Measurements from ENCODE around the gene TMA7. TPM values are rescaled to one million over a fixed set of nuclear protein-coding genes. Genes with fewer than 3 reads are reported as not detected.
A peak's percentile ranks its signal among the peaks of the same experiment; 100 is the strongest.
"Not testable (repeated sequence)": the region's sequence is repeated elsewhere in the genome, so short reads cannot be mapped to it uniquely, and the experiment has no call there.

Gene TMA7
- total RNA-seq, 2 experiments from 2014 or later = 318 to 323 TPM

- DNase-seq = no peak
- Mint-ChIP-seq H3K27me3 (no peaks in the 10 kb centered on the region), H3K4me1 (ENCODE audit: low read depth) (peaks cover 53% of the 10 kb centered on the region), H3K4me3 (peak overlapping the region; percentile 79), H3K9me3 (no peaks in the 10 kb centered on the region), H3K27ac (peak overlapping the region; percentile 98), H3K36me3 (peaks cover 10% of the 10 kb centered on the region)
- ChIA-PET POLR2A (interaction anchor here (0.7 to 2.4 kb wide), 10 partner anchors 9 to 549 kb away, joined by 3 to 14 read pairs (median 4); partner anchors contain the start of genes ATRIP, CCDC51, NDUFAF3 and SLC26A6), CTCF (interaction anchor here (0.6 to 5.9 kb wide), 19 partner anchors 12 to 357 kb away, joined by 3 to 40 read pairs (median 4); partner anchors contain the start of genes CCDC51, PFKFB4, SLC26A6 and TMA7)
- intact Hi-C loops (cut with micrococcal nuclease) = loop anchor here (1.0 to 2.0 kb wide), 4 partner anchors 33 to 161 kb away; partner anchors contain the start of genes CCDC51, SLC26A6 and TMA7
Measured at GRCh38 chr3:48473617-48473952, 33.5 kb downstream of the TMA7 start.

- intact Hi-C loops (cut with micrococcal nuclease); H3K4me3 Mint-ChIP-seq; H3K36me3 Mint-ChIP-seq; H3K27me3 Mint-ChIP-seq; H3K9me3 Mint-ChIP-seq; DNase-seq; H3K27ac Mint-ChIP-seq: not testable (repeated sequence)
- CTCF ChIA-PET = interaction anchor here (0.6 to 5.9 kb wide), 14 partner anchors 12 to 358 kb away, joined by 3 to 40 read pairs (median 5); partner anchors contain the start of genes CCDC51, PFKFB4, SLC26A6 and TMA7
- POLR2A ChIA-PET = interaction anchor here (0.9 to 2.4 kb wide), 3 partner anchors 34 to 161 kb away, joined by 3 to 14 read pairs (median 3); partner anchors contain the start of genes CCDC51, SLC26A6 and TMA7
- H3K4me1 Mint-ChIP-seq (ENCODE audit: low read depth) = peaks cover 53% of the 10 kb centered on the region
Measured at GRCh38 chr3:48474031-48474430, 34.0 kb downstream of the TMA7 start.

- no peak for DNase-seq
- Mint-ChIP-seq H3K9me3 (no peaks in the 10 kb centered on the region), H3K4me1 (ENCODE audit: low read depth) (peaks cover 52% of the 10 kb centered on the region), H3K27me3 (no peaks in the 10 kb centered on the region), H3K27ac (peak overlapping the region; percentile 70), H3K4me3 (peak overlapping the region; percentile 13), H3K36me3 (peaks cover 5% of the 10 kb centered on the region)
- intact Hi-C loops (cut with micrococcal nuclease) = no loop called here
- ChIA-PET POLR2A (no interaction called here), CTCF (interaction anchor here (4.5 to 5.9 kb wide), 2 partner anchors 38 to 83 kb away, joined by 26 to 40 read pairs; partner anchors contain the start of gene PFKFB4)
Measured at GRCh38 chr3:48474619-48475018, 34.6 kb downstream of the TMA7 start.

DNA sequence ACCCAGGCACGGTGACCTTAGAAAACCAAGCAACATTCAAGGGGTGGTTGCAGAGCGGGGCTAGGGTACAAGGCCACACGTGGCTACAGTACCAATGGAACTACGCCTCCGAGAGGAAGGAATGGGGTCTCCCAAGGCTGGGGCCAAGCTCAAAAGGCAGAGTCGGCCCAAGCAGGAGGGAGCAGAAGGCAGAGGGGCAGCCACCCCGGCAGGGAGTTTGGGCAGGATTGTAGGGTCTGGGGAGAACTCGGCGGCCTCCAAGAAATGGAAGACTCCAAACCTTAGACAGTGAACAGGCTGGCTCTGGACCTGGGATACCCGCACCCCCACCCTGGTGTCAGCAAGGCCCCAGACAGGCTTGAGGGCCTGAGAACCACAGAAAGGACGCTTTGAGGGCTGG is 35.1 kb downstream of the TMA7 start:
- H3K4me1 Mint-ChIP-seq (ENCODE audit: low read depth) = peaks cover 48% of the 10 kb centered on the region

DNA sequence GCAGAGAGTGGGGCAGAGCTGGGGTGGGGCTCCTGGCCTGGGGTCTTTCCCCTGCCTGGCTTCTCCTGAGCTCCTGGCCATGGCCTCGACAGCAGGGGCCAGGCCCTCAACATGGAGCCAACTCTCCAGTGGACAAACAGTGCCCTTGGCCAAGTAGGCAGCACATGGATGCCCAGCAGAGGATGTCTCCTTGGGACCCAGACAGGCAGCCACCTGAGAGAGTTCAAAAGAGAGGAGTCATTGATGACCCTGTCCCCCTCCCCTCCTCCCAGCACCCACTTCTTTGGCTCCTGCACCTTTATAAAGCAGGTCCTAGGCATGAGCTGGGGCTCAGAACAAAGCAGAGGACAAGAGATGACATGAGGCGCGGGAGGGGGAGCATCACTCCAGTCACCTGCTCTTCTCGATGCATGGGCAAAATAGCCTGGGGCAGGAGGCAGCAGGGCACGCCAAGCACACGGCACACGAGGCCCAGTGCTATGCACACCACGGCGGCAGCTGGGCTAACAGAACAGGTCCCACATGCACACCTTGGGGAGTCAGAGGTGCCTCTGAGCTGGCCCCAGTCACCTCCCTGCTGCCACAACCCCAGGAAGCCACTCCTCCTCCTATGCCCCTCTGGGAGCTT is 36.5 kb downstream of the TMA7 start:
- peaks cover 47% of the 10 kb centered on the region for H3K4me1 Mint-ChIP-seq (ENCODE audit: low read depth)
- intact Hi-C loops (cut with micrococcal nuclease) = no loop called here
- no peaks in the 10 kb centered on the region for H3K27me3 Mint-ChIP-seq
- no peak overlapping the region for H3K4me3 Mint-ChIP-seq
- peaks cover 2% of the 10 kb centered on the region for H3K36me3 Mint-ChIP-seq
- no peak for DNase-seq
- CTCF ChIA-PET = interaction anchor here (0.8 to 2.4 kb wide), 3 partner anchors 40 to 76 kb away, joined by 3 to 8 read pairs (median 3); no protein-coding TSS in a partner anchor
- H3K27ac Mint-ChIP-seq = peak overlapping the region; percentile 95
- no peaks in the 10 kb centered on the region for H3K9me3 Mint-ChIP-seq
- POLR2A ChIA-PET = no interaction called here

More for the DNA sequence above, 35.1 kb downstream of the TMA7 start:
- no peak for DNase-seq
- no peak overlapping the region for H3K4me3 Mint-ChIP-seq
- POLR2A ChIA-PET = no interaction called here
- H3K27ac Mint-ChIP-seq = peak overlapping the region; percentile 70
- intact Hi-C loops (cut with micrococcal nuclease) = no loop called here
- no peaks in the 10 kb centered on the region for H3K27me3 Mint-ChIP-seq
- peaks cover 2% of the 10 kb centered on the region for H3K36me3 Mint-ChIP-seq
- CTCF ChIA-PET = interaction anchor here (2.4 to 5.9 kb wide), 2 partner anchors 39 to 74 kb away, joined by 8 to 40 read pairs; no protein-coding TSS in a partner anchor
- H3K9me3 Mint-ChIP-seq = no peaks in the 10 kb centered on the region

DNA sequence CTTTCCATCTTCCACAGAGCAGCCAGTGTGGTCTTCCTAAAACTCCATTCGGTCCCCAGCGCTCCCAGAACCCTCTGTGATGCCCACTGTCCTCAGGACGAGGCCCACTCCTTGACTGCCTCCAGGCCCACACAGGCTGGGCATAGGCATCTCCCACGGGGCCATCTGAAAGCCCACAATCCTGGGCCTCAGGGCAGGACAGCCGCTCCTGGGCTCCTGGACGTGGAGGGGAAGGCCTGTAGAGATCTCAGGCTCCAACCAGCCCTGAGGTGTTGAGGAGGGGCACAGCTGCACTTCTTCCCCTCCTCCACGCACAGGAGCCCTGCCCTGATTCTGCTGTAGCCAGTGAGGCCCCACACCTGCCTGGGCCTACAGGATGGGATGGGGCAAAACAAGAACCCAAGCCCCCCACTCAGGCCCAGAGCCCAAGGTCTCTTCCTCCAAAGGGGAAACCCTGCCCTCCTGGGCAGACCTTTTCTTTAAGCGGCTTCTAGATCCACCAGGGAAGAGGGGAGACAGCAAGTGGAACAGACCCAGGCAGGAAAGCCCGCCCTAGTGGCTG is 38.0 kb downstream of the TMA7 start:
- Mint-ChIP-seq H3K36me3 (peaks cover 2% of the 10 kb centered on the region), H3K4me1 (ENCODE audit: low read depth) (peaks cover 47% of the 10 kb centered on the region), H3K27ac (peak overlapping the region; percentile 95), H3K4me3 (peak overlapping the region; percentile 76), H3K9me3 (no peaks in the 10 kb centered on the region), H3K27me3 (no peaks in the 10 kb centered on the region)
- ChIA-PET POLR2A (interaction anchor here (1.7 kb wide), 1 partner anchor 26 kb away, joined by 5 read pairs; the partner anchor contains the start of gene SHISA5), CTCF (interaction anchor here (2.7 kb wide), 1 partner anchor 42 kb away, joined by 6 read pairs; no protein-coding TSS in a partner anchor)
- no peak for DNase-seq
- intact Hi-C loops (cut with micrococcal nuclease) = no loop called here

DNA sequence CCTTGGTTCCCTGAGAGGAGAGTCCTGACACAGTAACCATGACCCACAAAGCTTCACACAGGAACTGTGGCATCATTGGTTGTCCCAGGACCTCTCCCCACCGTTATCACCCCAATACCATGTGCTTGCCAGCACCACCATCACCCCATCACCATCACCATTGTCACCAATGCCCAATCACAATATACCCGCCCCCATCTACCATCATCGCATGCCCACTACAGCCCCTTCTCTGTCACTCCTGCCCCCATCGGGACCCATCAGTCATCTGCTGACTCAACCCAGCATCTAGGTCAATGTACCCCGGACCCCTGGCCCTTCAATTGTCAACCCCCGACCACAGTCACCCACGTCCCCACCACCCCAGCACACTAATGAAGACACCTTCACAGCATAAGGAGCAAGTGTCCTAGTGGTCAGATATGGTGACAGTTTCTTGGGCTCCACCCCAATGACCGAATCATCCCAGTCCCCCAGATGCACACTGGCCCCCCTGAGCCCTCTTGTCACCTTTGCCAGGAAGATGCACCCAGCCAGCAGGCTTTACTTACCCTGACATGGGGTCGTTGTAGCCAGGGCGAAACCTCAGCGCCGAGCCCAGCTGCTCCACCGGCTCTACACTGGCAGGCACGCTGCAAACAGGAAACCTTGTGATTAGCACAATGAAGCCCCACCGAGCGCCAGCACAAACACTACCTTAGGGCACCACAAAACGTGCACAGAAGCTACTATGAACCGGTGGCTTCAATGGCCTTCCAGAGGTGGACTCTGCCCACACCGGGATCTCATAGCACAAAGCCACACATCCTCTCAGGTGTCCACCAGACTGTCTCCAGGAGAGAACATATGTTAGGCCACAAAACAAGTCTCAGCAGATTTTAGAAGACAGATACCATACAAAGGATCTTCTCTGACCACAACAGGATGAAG is 38.8 kb downstream of the TMA7 start:
- Mint-ChIP-seq H3K27me3 (no peaks in the 10 kb centered on the region), H3K27ac (peak overlapping the region; percentile 95), H3K36me3 (peaks cover 2% of the 10 kb centered on the region), H3K4me3 (peak overlapping the region; percentile 76), H3K9me3 (no peaks in the 10 kb centered on the region), H3K4me1 (ENCODE audit: low read depth) (peaks cover 39% of the 10 kb centered on the region)
- DNase-seq = peak; percentile 70
- ChIA-PET CTCF (interaction anchor here (1.1 to 2.7 kb wide), 2 partner anchors 24 to 43 kb away, joined by 3 to 6 read pairs; no protein-coding TSS in a partner anchor), POLR2A (interaction anchor here (1.2 to 1.7 kb wide), 3 partner anchors 11 to 25 kb away, joined by 3 to 6 read pairs (median 5); partner anchors contain the start of gene SHISA5)
- intact Hi-C loops (cut with micrococcal nuclease) = no loop called here

DNA sequence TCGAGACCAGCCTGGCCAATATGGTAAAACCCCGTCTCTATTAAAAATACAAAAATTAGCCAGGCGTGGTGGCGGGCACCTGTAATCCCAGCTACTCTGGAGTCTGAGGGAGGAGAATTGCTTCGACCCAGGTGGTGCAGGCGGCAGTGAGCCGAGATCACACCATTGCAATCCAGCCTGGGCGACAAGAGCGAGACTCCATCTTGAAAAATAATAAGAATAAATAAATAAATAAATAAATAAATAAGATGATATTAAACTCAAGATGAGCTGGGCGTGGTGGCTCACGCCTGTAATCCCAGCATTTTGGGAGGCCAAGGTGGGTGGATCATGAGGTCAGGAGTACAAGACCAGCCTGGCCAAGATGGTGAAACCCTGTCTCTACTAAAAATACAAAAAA is 40.8 kb downstream of the TMA7 start:
- H3K4me3 Mint-ChIP-seq; CTCF ChIA-PET; POLR2A ChIA-PET; H3K36me3 Mint-ChIP-seq; intact Hi-C loops (cut with micrococcal nuclease); DNase-seq; H3K27ac Mint-ChIP-seq; H3K9me3 Mint-ChIP-seq; H3K27me3 Mint-ChIP-seq: not testable (repeated sequence)
- peaks cover 30% of the 10 kb centered on the region for H3K4me1 Mint-ChIP-seq (ENCODE audit: low read depth)

DNA sequence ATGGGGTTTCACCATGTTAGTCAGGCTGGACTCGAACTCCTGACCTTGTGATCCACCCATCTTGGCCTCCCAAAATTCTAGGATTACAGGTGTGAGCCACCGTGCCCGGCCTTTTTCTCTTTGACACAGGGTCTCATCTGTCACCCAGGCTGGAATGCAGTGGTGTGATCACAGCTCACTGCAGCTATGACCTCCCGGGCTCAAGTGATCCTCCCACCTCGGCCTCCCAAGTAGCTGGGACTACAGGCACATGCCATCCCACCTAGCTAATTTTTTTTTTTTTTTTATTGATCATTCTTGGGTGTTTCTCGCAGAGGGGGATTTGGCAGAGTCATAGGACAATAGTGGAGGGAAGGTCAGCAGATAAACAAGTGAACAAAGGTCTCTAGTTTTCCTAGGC is 42.8 kb downstream of the TMA7 start:
- H3K27ac Mint-ChIP-seq; H3K36me3 Mint-ChIP-seq; H3K9me3 Mint-ChIP-seq; POLR2A ChIA-PET; intact Hi-C loops (cut with micrococcal nuclease); H3K4me3 Mint-ChIP-seq; DNase-seq; H3K27me3 Mint-ChIP-seq; CTCF ChIA-PET: not testable (repeated sequence)
- H3K4me1 Mint-ChIP-seq (ENCODE audit: low read depth) = peaks cover 21% of the 10 kb centered on the region

- DNase-seq = no peak
- CTCF ChIA-PET = no interaction called here
- Mint-ChIP-seq H3K4me3 (no peak overlapping the region), H3K36me3 (peaks cover 2% of the 10 kb centered on the region), H3K9me3 (no peaks in the 10 kb centered on the region), H3K27me3 (no peaks in the 10 kb centered on the region), H3K4me1 (ENCODE audit: low read depth) (no peaks in the 10 kb centered on the region), H3K27ac (no peak overlapping the region)
- intact Hi-C loops (cut with micrococcal nuclease) = no loop called here
- POLR2A ChIA-PET = no interaction called here
Measured at GRCh38 chr3:48486952-48487351, 46.9 kb downstream of the TMA7 start.

GRCh38 chr3:48492461-48493202 is 52.6 kb downstream of the TMA7 start:
- no peak overlapping the region for H3K4me3 Mint-ChIP-seq
- intact Hi-C loops (cut with micrococcal nuclease) = no loop called here
- no peaks in the 10 kb centered on the region for H3K9me3 Mint-ChIP-seq
- no peaks in the 10 kb centered on the region for H3K27me3 Mint-ChIP-seq
- ChIA-PET POLR2A (no interaction called here), CTCF (no interaction called here)
- DNase-seq = no peak
- H3K36me3 Mint-ChIP-seq = peaks cover 5% of the 10 kb centered on the region
- H3K27ac Mint-ChIP-seq = no peak overlapping the region
- no peaks in the 10 kb centered on the region for H3K4me1 Mint-ChIP-seq (ENCODE audit: low read depth)

All from activated CD4-positive, alpha-beta memory T cell treated with anti-CD3 and anti-CD28 coated beads for 36 hours (primary cell).